Measurements from ENCODE around the gene IMP3.

Gene IMP3

GRCh38 chr15:75672646-75673425 is 32.8 kb upstream of the IMP3 start:
- no peak for DNase-seq

GRCh38 chr15:75671730-75672602 is 31.9 kb upstream of the IMP3 start:
- no peak for DNase-seq

- DNase-seq = no peak
Observed at GRCh38 chr15:75669879-75670212, 29.8 kb upstream of the IMP3 start.

GRCh38 chr15:75669191-75669878 is 29.3 kb upstream of the IMP3 start:
- no peak for DNase-seq

- DNase-seq = no peak
Observed at GRCh38 chr15:75666823-75667501, 26.9 kb upstream of the IMP3 start.

- no peak for DNase-seq
Observed at GRCh38 chr15:75663931-75664421, 24.0 kb upstream of the IMP3 start.

- DNase-seq = no peak
Observed at GRCh38 chr15:75662823-75663519, 22.9 kb upstream of the IMP3 start.

- DNase-seq = no peak
Observed at GRCh38 chr15:75661756-75662140, 21.7 kb upstream of the IMP3 start.

GRCh38 chr15:75661100-75661755 is 21.2 kb upstream of the IMP3 start:
- no peak for DNase-seq

GRCh38 chr15:75659928-75660645 is 20.1 kb upstream of the IMP3 start:
- DNase-seq = no peak

GRCh38 chr15:75659141-75659771 is 19.2 kb upstream of the IMP3 start:
- no peak for DNase-seq

GRCh38 chr15:75656813-75657212 is 16.8 kb upstream of the IMP3 start:
- DNase-seq = no peak

GRCh38 chr15:75656331-75656730 is 16.3 kb upstream of the IMP3 start:
- DNase-seq = no peak

- peak; percentile 56 for DNase-seq
Observed at GRCh38 chr15:75655931-75656330, 15.9 kb upstream of the IMP3 start.

GRCh38 chr15:75654201-75654907 is 14.3 kb upstream of the IMP3 start:
- no peak for DNase-seq

GRCh38 chr15:75653347-75653913 is 13.4 kb upstream of the IMP3 start:
- DNase-seq = no peak

- no peak for DNase-seq
Observed at GRCh38 chr15:75651810-75652543, 12.0 kb upstream of the IMP3 start.

GRCh38 chr15:75650908-75651809 is 11.1 kb upstream of the IMP3 start:
- DNase-seq = no peak
